SKM-1 (cell line): ENCODE measurements around the gene UBIAD1.

Experiments used
- DNase-seq: peaks from one replicate; lab custom pipeline; 2025; ENCODE audit not compliant: unreplicated experiment; lab: John Stamatoyannopoulos, UW

The UBIAD1 gene

GRCh38 chr1:11308699-11309224, 35.8 kb downstream of the UBIAD1 start:
- no peak for DNase-seq

- DNase-seq: no peak
Measured at GRCh38 chr1:11309385-11309784, 36.4 kb downstream of the UBIAD1 start.

GRCh38 chr1:11311816-11312755, 39.1 kb downstream of the UBIAD1 start:
- DNase-seq: no peak

GRCh38 chr1:11314959-11315358, 42.0 kb downstream of the UBIAD1 start:
- DNase-seq: no peak

- no peak for DNase-seq
Measured at GRCh38 chr1:11316701-11317100, 43.7 kb downstream of the UBIAD1 start.

- DNase-seq: no peak
Measured at GRCh38 chr1:11318982-11319381, 46.0 kb downstream of the UBIAD1 start.

GRCh38 chr1:11320153-11320936, 47.3 kb downstream of the UBIAD1 start:
- no peak for DNase-seq

GRCh38 chr1:11321656-11322491, 48.9 kb downstream of the UBIAD1 start:
- no peak for DNase-seq

GRCh38 chr1:11324567-11325165, 51.7 kb downstream of the UBIAD1 start:
- no peak for DNase-seq

- no peak for DNase-seq
Measured at GRCh38 chr1:11326070-11326469, 53.1 kb downstream of the UBIAD1 start.

GRCh38 chr1:11328444-11328843, 55.4 kb downstream of the UBIAD1 start:
- no peak for DNase-seq

GRCh38 chr1:11330411-11330810, 57.4 kb downstream of the UBIAD1 start:
- no peak for DNase-seq

GRCh38 chr1:11331036-11331944, 58.3 kb downstream of the UBIAD1 start:
- no peak for DNase-seq

GRCh38 chr1:11331945-11332546, 59.0 kb downstream of the UBIAD1 start:
- no peak for DNase-seq

GRCh38 chr1:11333631-11334030, 60.6 kb downstream of the UBIAD1 start:
- DNase-seq: no peak

- DNase-seq: no peak
Measured at GRCh38 chr1:11334261-11334804, 61.3 kb downstream of the UBIAD1 start.

GRCh38 chr1:11334821-11335220, 61.8 kb downstream of the UBIAD1 start:
- DNase-seq: no peak

GRCh38 chr1:11335417-11336056, 62.5 kb downstream of the UBIAD1 start:
- DNase-seq: no peak
